Endothelial cell of umbilical vein (primary cell): ENCODE results near the gene DYRK1A. TPM values are rescaled to one million over a fixed set of nuclear protein-coding genes. Genes with fewer than 3 reads are reported as not detected.

ENCODE experiments used
- BruUV-seq: library from RNA; stranded (reverse); fragments of 400-500 nt; replicated peaks from 2 replicates; lab custom pipeline; 2021; lab: Mats Ljungman, UMichigan
- CTCF ChIA-PET: fragments of 300-600, 350-600 bp; sonication (Branson Sonifier 250); formaldehyde crosslinking; loops from one replicate; lab custom pipeline; 2021; ENCODE audit warnings: antibody characterized with exemption, inconsistent platforms; lab: Charles Lee
- POLR2A ChIA-PET: fragments of 300-600, 350-600 bp; sonication (Branson Sonifier 250); formaldehyde crosslinking; loops from one replicate; lab custom pipeline; 2021; ENCODE audit warnings: antibody characterized with exemption, inconsistent platforms; lab: Charles Lee
- DNase-seq: peaks from one replicate; pipeline ENCODE4 v3.0.0-alpha.2; 2011; ENCODE audit warnings: low read depth, low spot score
- FAIRE-seq: peaks from 2 replicates; lab custom pipeline; 2011; peaks lifted over from hg19 to GRCh38; lab: Jason Lieb, UNC
- H2AFZ ChIP-seq: 2 replicates; pipeline ENCODE4 v1.6.0; 2012; ENCODE audit warnings: low read depth, low read length, control low read depth, inconsistent platforms
- H3K27ac ChIP-seq: 2 replicates; pipeline ENCODE4 v1.5.1; 2011; ENCODE audit warnings: low read depth, mild to moderate bottlenecking, control low read depth, low read length, moderate library complexity; ENCODE audit not compliant: insufficient read depth
- H3K27me3 ChIP-seq, 2 experiments: 2 replicates each; pipeline versions ENCODE4 v1.6.0 to v1.6.1; 2011; ENCODE audit warnings: low read length in 2 of 2, mixed read lengths in 1 of 2; ENCODE audit not compliant: control insufficient read depth in 2 of 2, insufficient read depth in 2 of 2
- H3K36me3 ChIP-seq, 2 experiments: 2 replicates in 1 of 2; 3 replicates in 1 of 2; pipeline ENCODE4 v1.5.1; 2011; ENCODE audit warnings: low read length in 2 of 2, mild to moderate bottlenecking in 1 of 2, moderate library complexity in 1 of 2; ENCODE audit not compliant: control insufficient read depth in 2 of 2, insufficient read depth in 2 of 2; ENCODE audit errors: extremely low read depth in 1 of 2
- H3K4me1 ChIP-seq: 3 replicates; pipeline ENCODE4 v1.5.1; 2011; ENCODE audit warnings: mild to moderate bottlenecking, low read length; ENCODE audit not compliant: control insufficient read depth, insufficient read depth; ENCODE audit errors: extremely low read depth
- H3K4me2 ChIP-seq: 2 replicates; pipeline ENCODE4 v1.6.1; 2011; ENCODE audit warnings: low read length, control low read depth, mixed read lengths; ENCODE audit not compliant: insufficient read depth
- H3K4me3 ChIP-seq, 3 experiments: fragments of 200-600 bp in 1 of 3; sonication (generic), shearing (Covaris generic) in 1 of 3; replicated peaks in 1 of 3; 2 replicates each; pipeline ENCODE4 v1.5.1; 2011 to 2016; ENCODE audit warnings: control low read depth in 3 of 3, low read length in 3 of 3, mild to moderate bottlenecking in 2 of 3, inconsistent platforms in 1 of 3, low read depth in 1 of 3, moderate library complexity in 1 of 3; ENCODE audit not compliant: insufficient read depth in 1 of 3
- H3K79me2 ChIP-seq: 2 replicates; pipeline ENCODE4 v1.6.0; 2012; ENCODE audit warnings: low read length, inconsistent platforms; ENCODE audit not compliant: control insufficient read depth, insufficient read depth
- H3K9ac ChIP-seq: replicated peaks from 2 replicates; pipeline ENCODE3; 2011; ENCODE audit warnings: low read length, control low read depth; ENCODE audit not compliant: insufficient read depth; ENCODE audit errors: extremely low read depth
- H3K9me1 ChIP-seq: replicated peaks from 3 replicates; pipeline ENCODE4 v1.6.0; 2011; ENCODE audit warnings: mild to moderate bottlenecking, low read length; ENCODE audit not compliant: control insufficient read depth, insufficient read depth; ENCODE audit errors: extremely low read depth
- H3K9me3 ChIP-seq: replicated peaks from 2 replicates; pipeline ENCODE4 v1.5.1; 2012; ENCODE audit warnings: low read length, inconsistent platforms; ENCODE audit not compliant: control insufficient read depth, insufficient read depth
- H4K20me1 ChIP-seq: replicated peaks from 2 replicates; pipeline ENCODE3; 2011; ENCODE audit warnings: mild to moderate bottlenecking, low read length; ENCODE audit not compliant: control insufficient read depth, insufficient read depth; ENCODE audit errors: extremely low read depth
- CTCF ChIP-seq, 2 donors: IDR thresholded peaks; 1 replicate in 1 of 2; 2 replicates in 1 of 2; pipeline ENCODE4 v1.5.1; 2011; ENCODE audit warnings: low read length in 2 of 2, mild to moderate bottlenecking in 2 of 2, moderate library complexity in 2 of 2, control low read depth in 1 of 2, inconsistent platforms in 1 of 2, low read depth in 1 of 2; ENCODE audit not compliant: insufficient read depth in 1 of 2; ENCODE audit errors: extremely low read depth in 1 of 2
- EZH2 ChIP-seq: IDR thresholded peaks from 2 replicates; pipeline ENCODE4 v1.6.1; 2012; ENCODE audit warnings: borderline replicate concordance, low read depth, mild to moderate bottlenecking, moderate library complexity, low read length, inconsistent platforms; ENCODE audit not compliant: severe bottlenecking
- FOS ChIP-seq: IDR thresholded peaks from 2 replicates; pipeline ENCODE4 v1.6.1; 2011; ENCODE audit warnings: mild to moderate bottlenecking, low read length, moderate library complexity, borderline replicate concordance; ENCODE audit not compliant: insufficient read depth
- GATA2 ChIP-seq: IDR thresholded peaks from 2 replicates; pipeline ENCODE4 v1.7.0; 2011; ENCODE audit warnings: low read depth, mild to moderate bottlenecking, moderate library complexity, mixed read lengths, low read length; ENCODE audit not compliant: insufficient read length, insufficient read depth
- JUN ChIP-seq: IDR thresholded peaks from 2 replicates; pipeline ENCODE4 v1.6.1; 2011; ENCODE audit warnings: borderline replicate concordance, low read depth; ENCODE audit not compliant: insufficient read length, insufficient read depth
- MAX ChIP-seq: IDR thresholded peaks from 2 replicates; pipeline ENCODE4 v1.6.1; 2011; ENCODE audit not compliant: insufficient read depth, insufficient read length
- MYC ChIP-seq: IDR thresholded peaks from one replicate; pipeline ENCODE4 v1.6.1; 2011; ENCODE audit warnings: mild to moderate bottlenecking, low read depth, low read length
- POLR2A ChIP-seq: IDR thresholded peaks from 2 replicates; pipeline ENCODE4 v1.6.1; 2012; ENCODE audit warnings: low read depth, mild to moderate bottlenecking, control low read depth, low read length
- POLR2AphosphoS5 ChIP-seq: IDR thresholded peaks from 2 replicates; pipeline ENCODE4 v1.6.1; 2012; ENCODE audit warnings: low read depth, mild to moderate bottlenecking, control low read depth, low read length, moderate library complexity; ENCODE audit not compliant: insufficient read depth
- dilution Hi-C: fragments of 300-500 bp; cut with MboI; formaldehyde crosslinking; loops from one replicate; pipeline ENCODE4 v1.15.0; 2019; ENCODE audit warnings: low sequenced_read_pairs; ENCODE audit not compliant: extremely low pct_ligation_motif_present
- intact Hi-C: fragments of 100-400 bp; cut with micrococcal nuclease; formaldehyde crosslinking; loops from one replicate; pipeline ENCODE4 v1.10.0; 2022
- polyA plus RNA-seq, 4 experiments: library from polyadenylated mRNA; depleted of rRNA in 3 of 4; stranded (reverse) in 3 of 4; unstranded in 1 of 4; fragments of >200 nt; gene quantifications; 2 replicates each; pipeline versions ENCODE4 v1.2.1 to v1.2.3, GENCODE V29; 2011 to 2012; ENCODE audit warnings: missing spikeins in 1 of 4
- total RNA-seq: library from RNA; stranded (reverse); gene quantifications from 2 replicates; pipeline ENCODE4 v1.2.3, GENCODE V29; 2021

Gene DYRK1A
- total and polyA plus RNA-seq, 2 donors (not counting 3 experiments of a cell fraction or from before 2014, with no cell fraction given), result 51.8 to 53.7 TPM

GRCh38 chr21:37412603-37413360, 46.2 kb downstream of the DYRK1A start:
- Histone ChIP-seq H3K36me3 (no peaks in the 10 kb centered on the region), H3K9ac (no peak overlapping the region), H3K4me2 (no peak overlapping the region), H3K9me1 (no peaks in the 10 kb centered on the region), H3K27ac (no peak overlapping the region), H3K9me3 (no peaks in the 10 kb centered on the region), H2AFZ (no peak overlapping the region), H3K4me3 (no peak overlapping the region), H3K79me2 (peaks cover 99% of the 10 kb centered on the region), H3K4me1 (no peaks in the 10 kb centered on the region), H4K20me1 (peaks cover 13% of the 10 kb centered on the region), H3K27me3 (no peaks in the 10 kb centered on the region)
- TF ChIP-seq POLR2A, result no peak
- TF ChIP-seq GATA2, result no peak
- TF ChIP-seq JUN, result no peak
- no peak for TF ChIP-seq MYC
- TF ChIP-seq MAX, result no peak
- TF ChIP-seq FOS, result no peak
- TF ChIP-seq CTCF (IDR thresholded peaks at IDR 0.05; ENCODE audit: extremely low read depth in 1 of 2, insufficient read depth in 1 of 2, low read depth in 1 of 2, low read length in 2 of 2), result no peak
- TF ChIP-seq EZH2, result no peak
- TF ChIP-seq POLR2AphosphoS5, result no peak
- CTCF ChIA-PET, result interaction anchor here (1.1 kb wide), 1 partner anchor 47 kb away, joined by 3 read pairs; no protein-coding TSS in a partner anchor
- POLR2A ChIA-PET, result no interaction called here
- dilution Hi-C loops, result no loop called here
- FAIRE-seq, result no peak
- intact Hi-C loops, result no loop called here
- BruUV-seq, result no TSS peak
- no peak for DNase-seq
